GM19023 (cell line): ENCODE measurements around the gene ACTN1.

Experiments used
- ATAC-seq: cut with Tn5 transposase; IDR thresholded peaks from one replicate; pipeline ENCODE4 v1.9.1; 2021; ENCODE audit warnings: mild to moderate bottlenecking, moderate library complexity; ENCODE audit not compliant: unreplicated experiment

ACTN1 gene

GRCh38 chr14:68951800-68952530 is 27.1 kb downstream of the ACTN1 start:
- no peak for ATAC-seq

DNA sequence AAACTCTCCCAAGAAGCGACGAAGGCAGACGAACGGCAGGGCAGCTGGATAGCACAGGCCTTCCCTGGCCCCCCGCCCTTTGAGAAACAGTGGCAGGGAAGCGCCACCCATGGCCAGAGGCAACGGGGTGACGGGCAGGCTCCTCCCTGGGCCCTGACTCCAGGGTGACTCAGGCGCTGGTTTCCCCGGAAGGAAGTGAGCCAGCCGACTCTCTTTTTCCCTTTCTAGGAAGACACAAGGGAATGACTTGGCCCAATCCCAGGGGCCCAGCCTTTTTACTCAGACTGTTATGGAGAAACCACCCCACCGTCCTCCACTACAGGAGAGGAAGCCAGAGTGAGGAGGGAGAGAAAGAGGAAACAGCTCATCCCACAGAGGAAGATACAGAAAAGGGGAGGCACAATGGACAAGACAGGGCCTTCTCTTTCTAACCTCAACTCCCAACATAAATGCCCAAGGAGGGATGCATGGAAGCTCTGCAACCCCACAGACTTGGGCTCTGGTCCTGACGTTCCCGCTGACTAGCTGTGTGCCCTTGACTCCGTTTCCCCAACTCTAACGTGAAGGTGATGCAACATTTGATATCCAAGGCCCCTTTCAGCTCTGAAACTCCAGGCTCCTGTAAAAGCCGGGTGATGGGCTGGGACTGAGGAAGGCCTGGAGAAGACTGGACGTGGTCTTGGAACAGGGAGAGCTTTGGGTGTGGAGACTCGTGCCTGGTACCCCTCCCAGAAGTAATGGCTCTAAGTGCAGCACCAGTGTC is 27.9 kb downstream of the ACTN1 start:
- no peak for ATAC-seq

- no peak for ATAC-seq
Measured at GRCh38 chr14:68950111-68950510, 29.0 kb downstream of the ACTN1 start.

DNA sequence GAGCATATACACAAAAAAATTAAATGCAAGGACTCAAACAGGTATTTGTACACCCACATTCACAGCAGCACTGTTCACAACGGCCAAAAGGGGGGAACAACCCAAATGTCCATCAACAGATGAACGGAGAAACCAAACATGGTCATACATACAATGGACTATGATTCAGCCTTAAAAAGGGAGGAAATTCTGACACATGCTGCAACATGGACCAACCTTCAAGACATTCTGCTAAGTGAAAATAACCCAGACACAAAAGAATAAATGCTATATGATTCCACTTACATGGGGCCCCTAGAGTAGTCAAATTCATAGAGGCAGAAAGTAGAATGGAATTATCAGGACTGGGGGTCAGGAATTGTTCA is 29.5 kb downstream of the ACTN1 start:
- ATAC-seq = no peak

DNA sequence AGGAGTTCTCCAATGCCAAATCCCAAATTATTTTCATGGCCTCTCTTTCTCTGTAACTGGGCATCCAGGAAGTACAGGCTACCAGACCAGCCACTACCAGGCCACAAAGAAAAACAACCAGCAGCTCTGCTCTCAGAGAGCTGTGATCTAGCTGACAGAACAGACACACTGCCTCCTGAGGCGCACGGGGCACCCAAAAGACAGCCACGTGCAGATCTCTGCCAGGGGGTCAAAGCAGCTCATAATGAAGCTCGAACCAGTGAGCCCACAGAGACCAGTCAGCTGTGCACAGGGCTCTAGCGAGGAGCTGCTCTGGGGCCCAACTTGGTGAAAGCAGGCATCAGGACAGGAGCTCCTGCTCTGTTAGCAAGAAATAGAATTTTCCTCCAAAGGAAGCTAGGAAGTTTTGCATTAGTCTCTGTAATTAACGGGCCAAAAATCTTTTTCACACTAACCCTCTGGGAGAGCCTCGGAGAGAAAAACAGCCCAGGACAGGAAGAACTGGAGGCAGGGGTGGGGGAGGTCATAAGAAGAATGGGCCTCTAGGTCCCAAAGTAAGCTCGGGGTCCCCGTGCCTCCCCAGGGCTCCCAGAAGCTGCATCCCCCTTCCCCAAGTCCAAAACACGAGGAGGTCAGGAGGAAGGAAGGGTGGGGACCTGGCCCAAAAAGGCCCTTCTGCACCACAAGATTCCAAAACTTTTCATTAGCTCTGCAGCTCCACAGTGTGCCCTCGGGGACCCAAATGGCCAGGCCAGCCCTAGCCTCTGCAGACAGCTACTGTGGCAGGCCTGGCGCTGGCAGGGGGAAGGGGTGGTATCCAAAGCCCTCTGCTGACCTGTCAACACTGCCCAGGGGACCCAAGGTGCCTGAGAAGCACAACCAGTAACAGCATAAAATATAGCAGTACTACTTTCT is 30.2 kb downstream of the ACTN1 start:
- ATAC-seq = no peak

GRCh38 chr14:68947802-68948201 is 31.3 kb downstream of the ACTN1 start:
- no peak for ATAC-seq

DNA sequence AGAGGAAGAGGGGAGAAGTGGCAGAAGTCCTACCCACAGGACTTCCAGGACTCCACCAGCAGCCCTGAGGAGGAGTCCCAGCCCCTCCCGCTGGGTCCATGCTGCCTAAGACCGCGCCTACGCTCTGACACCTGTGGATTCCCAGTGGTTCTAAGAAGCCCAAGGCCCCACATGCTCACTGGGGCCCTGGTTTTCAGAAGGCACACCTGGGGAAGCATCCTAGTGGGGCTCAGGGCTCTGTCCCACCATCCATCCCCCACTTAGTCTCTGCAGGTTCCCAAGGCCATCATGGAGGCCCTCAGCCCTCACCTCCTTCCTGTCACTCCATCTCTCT is 32.6 kb downstream of the ACTN1 start:
- no peak for ATAC-seq

DNA sequence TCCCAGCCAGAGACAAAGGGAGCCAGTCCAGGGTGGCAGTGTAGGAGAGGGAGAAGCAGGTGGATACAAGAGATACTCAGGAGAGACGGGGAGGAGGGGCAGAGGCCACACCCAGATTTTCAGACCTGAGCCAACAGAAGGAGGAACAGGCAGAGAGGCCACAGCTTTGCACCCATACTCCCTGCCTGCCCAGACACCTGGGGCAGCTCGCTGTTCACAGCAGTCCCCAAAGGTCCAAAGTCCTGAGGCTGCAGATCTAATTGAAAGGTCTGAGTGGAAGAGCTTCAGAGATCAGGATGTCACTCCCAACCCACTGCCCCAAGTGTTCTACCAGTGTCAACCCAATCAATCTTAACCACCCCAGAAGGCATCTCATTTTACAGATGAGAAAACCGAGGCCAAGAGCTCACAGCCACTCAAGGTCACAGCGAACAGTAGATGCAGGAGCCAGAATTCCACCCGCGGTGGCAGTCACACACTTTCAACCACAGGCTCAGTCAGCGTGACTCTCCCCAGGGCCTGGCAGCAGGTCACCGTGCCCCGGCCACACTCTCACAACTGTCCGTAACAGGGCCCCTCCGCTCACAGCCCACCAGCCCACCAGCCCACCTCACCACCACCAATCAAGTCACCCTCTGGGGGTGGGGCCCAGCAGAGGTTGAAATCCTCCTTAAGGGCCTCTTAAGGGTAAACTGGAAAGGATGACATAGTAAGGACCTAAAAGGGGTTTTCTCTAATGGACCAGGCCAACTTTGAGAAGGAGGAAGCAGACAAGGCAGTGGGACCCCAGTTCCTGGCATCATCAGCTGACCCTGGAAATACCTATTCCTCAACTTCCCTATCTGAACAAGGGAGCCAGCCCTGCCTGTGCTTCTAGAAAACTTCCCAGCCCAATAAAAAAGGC is 33.3 kb downstream of the ACTN1 start:
- ATAC-seq = no peak

- no peak for ATAC-seq
Measured at GRCh38 chr14:68945190-68945584, 33.9 kb downstream of the ACTN1 start.

DNA sequence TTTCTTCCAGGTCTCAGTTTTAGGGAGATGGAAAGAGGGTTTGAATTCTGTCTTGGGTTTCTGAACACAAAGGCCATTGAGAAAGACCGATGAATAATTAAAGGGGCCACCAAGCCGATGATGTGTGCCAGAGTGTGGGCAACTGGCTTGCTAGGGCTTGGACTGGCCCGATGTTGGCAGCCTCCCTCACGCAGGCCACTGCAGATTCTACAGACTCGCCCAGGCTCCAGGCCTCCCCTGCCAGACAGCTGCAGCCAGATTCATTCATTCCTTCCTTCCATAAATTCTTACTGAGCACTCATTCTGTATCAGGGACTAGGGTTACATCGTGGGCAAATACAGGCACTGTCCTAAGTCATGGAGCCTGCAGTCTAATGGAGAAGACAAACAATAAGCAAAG is 34.9 kb downstream of the ACTN1 start:
- ATAC-seq = no peak

- no peak for ATAC-seq
Measured at GRCh38 chr14:68943107-68943506, 36.0 kb downstream of the ACTN1 start.

DNA sequence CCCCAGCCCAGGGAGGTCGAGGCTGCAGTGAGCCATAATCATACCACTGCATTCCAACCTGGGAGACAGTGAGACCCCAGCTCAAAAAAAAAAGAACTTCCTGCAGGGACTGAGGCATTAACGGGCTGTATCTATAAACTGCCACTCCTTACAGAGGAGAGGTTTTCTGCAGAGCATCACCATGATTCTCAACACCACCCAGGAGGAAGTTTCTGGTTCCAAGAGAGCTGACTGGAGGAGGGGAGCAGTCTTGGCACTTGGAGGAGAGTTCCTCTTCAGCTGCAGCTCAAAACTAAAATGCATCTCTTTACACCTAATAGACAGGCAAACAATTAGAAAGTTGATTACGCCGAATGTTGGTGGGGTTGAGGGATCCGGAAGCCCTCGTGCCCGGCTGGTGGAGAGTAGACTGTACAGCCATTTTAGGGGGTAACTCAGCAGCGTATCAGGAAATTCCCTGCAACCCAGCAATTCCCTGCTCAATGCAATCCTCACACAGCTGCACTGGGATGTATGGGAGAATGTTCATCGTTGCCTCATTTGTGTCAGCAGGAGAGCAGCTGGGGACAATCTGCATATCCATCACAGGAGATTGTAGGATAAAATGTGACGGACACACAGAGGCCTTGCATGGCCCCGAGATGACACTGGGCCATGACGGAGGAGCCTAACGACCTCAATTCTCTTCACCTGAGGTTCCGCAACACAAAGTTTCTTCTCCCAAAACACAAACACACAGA is 36.6 kb downstream of the ACTN1 start:
- ATAC-seq = no peak

DNA sequence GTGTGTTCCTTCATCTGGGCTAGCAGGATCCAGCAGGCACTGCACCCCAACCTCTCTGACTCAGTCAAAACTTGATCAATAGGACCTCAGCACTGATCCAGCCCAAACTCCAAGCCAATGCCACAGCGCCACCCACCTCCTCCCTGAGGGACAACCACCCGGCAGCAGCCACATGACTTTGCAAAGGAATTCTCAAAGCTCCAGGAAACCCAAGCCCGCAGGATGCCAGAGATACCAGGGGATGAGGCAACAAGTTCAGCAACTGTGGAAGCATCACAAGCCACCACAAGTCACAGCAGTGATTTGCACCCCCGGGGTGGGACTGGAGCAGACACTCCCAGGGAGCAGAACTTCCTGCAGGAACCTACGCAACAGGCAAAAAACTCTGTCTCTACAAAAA is 37.3 kb downstream of the ACTN1 start:
- no peak for ATAC-seq

DNA sequence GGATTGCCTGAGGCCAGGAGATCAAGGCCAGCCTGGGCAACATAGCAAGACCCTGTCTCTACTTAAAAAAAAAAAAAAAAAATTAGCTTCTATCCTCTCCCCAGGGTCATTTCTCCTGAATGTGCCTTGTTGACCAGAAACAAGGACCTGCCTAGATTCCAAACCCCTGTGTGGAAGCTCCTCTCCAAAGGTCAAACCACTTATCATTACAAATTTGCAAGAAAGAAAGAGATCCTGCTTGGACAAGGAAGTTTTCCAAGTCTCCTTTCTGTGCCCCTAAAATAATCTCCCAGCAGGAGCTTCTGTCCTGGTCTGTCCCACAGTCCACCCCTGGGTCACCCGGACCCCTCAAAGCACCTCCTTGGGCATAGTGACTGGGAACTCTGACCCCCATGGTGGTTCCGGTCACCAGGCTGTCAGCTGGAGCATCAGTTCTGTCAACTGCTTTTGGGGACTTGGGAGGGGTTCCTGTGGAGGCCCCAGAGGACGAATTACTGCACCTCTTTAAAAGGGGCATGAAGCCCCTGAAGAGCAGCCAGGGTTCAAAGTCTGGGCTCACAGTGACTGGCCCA is 38.4 kb downstream of the ACTN1 start:
- no peak for ATAC-seq

- ATAC-seq = no peak
Measured at GRCh38 chr14:68939893-68940613, 39.0 kb downstream of the ACTN1 start.

GRCh38 chr14:68939181-68939892 is 39.8 kb downstream of the ACTN1 start:
- no peak for ATAC-seq

DNA sequence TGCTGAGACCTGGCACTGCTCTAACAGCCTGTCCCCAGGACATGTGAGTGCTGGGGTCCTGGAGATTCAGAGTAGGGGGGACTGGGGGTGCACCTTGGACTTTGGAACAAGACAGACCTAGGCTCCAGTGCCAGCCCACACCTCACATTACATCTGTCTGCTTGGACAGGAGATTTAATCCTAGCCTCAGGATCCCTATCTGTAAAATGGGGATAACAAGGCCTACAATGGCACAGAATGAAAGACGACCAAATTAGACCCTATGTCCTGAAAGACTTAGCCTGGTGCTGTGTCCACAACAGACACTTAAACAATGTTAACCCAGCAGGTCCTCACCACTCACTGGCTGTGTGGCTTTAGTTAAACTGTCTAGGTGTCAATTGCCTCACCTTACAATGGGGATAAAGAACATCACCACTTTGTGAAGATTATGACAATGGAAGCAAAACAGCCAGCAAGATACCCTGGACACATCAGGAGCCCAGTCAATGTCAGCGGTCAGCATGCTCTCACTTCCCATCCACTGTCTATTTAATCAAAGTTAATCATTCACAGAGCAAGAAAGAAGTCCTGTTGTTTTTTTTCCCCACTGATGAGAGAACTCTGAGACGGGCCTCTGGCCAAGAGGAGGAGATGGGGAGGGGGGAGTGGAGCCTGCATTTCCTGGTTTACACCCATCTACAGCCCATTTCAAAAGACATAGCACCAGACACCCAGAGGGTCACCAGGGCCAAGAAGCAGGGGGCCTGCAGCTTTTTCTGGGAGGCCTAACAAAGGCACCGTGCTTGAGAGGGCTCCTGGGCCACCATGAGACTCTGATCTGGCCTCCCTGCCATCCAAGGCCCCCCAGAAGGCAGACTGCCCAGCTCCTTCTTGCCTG is 40.6 kb downstream of the ACTN1 start:
- ATAC-seq = no peak
